HG02884 (cell line): ENCODE data around the gene USP22.
"Not testable (repeated sequence)": the region's sequence is repeated elsewhere in the genome, so short reads cannot be mapped to it uniquely, and the experiment has no call there.

Experiments
- ATAC-seq: cut with Tn5 transposase; IDR thresholded peaks from one replicate; pipeline ENCODE4 v1.9.1; 2021; ENCODE audit warnings: mild to moderate bottlenecking, moderate library complexity; ENCODE audit not compliant: unreplicated experiment

The USP22 gene

DNA sequence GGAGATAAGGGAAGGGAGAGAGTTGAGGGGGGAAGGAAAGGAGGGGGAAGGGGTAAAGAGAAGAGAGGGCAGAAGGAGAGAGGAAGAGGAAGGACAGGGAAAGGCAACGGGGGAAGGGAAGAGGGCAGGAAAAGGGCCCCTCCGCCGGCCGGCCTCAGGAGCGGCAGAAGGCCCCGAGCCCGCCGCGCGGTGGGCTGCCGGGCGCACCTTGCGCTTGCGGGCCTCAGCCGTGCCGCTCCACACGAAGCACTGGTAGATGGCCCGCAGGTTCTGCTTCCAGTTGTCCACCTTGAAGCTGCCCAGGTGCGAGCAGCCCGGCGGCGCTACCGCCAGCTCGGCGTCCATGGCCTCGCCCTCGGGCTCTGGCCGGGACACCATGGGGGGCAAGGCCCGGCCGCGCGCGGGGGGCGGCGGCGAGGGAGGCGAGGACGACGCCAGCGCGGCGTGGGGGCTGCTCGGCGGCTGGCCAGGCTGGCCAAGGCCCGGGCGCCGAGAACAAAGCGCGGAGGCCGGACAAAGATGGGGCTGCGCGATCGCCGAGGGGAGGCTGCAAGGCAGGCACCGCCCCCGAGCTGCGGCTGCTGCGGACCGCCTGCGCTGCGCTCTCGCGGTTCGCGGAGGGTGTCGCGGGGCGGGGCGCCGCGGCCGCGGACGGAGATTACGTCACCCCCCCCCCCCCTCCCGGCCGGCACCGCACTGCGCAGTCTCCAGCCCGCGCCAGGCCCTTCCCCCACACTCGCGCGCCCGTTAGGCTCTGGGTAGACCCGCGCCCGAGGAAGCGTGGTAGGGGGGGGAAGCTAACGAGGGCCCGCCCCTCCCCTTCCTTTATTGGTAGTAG lies at the start of gene USP22:
USP22 (minus strand) TSS at position 554 of the 838 bp plus-strand sequence; CDS start at position 378, 176 bp downstream.
- ATAC-seq, result peak; percentile 55

- ATAC-seq, result no peak
These were observed 48.2 kb upstream of the USP22 start for GRCh38 chr17:21090902-21091618.

GRCh38 chr17:21089933-21090901 lies 47.4 kb upstream of the USP22 start:
- no peak for ATAC-seq

DNA sequence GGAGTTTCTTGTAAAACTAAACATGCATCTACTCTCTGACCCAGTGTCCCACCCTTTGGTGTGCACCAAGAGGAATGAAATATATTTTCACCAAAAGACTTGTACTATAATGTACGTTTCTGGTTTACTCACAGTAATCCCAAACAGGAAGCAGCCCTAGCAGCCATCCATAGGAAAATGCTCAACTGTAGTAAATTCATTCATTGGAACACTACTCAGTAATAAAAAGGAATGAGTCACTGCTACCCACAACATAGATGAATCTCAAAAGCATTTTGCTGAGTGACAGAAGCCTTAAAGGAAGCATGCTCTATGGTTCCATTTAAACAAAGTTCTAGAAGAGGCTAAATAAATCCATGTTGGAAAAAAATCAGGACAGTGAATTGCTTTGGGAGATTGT lies 46.3 kb upstream of the USP22 start:
- no peak for ATAC-seq

GRCh38 chr17:21085707-21086106 lies 42.9 kb upstream of the USP22 start:
- ATAC-seq, result no peak

GRCh38 chr17:21085280-21085679 lies 42.5 kb upstream of the USP22 start:
- not testable (repeated sequence) for ATAC-seq

- no peak for ATAC-seq
These were observed 39.2 kb upstream of the USP22 start for GRCh38 chr17:21082001-21082436.

DNA sequence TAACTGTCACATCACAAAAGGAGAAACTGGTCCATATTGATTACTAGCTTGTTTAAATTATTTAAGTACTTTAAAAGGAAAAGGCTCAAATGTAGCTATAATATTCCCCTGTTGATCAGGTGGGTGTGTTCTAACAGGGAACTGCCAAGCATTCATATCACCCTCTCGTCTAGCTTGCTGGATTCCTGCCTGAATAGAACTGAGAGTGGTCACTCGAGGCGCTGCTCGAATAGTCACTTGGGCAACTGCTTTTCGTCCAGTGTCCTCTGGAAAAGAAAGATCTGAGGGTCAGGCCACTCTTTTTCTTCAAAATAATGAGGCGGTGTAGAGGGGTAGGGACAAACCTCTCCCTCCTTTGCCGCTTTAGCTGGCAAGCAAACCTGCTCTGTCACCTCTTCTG lies 36.4 kb upstream of the USP22 start:
- ATAC-seq, result no peak

GRCh38 chr17:21078016-21078780 lies 35.4 kb upstream of the USP22 start:
- no peak for ATAC-seq

DNA sequence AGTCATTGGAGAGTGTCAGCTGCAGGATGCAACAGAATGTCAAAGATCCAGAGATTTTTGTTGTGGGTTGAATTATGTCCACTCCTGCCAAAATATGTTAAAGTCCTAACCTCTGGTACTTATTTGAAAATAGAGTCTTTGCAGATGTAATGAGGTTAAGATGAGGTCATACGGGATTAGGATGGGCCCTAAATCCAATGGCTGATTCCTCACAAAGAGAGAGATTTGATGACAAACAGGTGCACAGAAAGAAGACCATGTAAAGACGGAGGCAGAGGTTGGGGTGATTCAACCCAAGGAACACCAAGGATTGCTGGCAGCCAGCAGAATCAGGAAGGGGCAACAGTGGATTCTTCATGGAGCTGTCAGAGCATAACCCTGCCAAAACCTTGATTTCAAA lies 34.5 kb upstream of the USP22 start:
- no peak for ATAC-seq

DNA sequence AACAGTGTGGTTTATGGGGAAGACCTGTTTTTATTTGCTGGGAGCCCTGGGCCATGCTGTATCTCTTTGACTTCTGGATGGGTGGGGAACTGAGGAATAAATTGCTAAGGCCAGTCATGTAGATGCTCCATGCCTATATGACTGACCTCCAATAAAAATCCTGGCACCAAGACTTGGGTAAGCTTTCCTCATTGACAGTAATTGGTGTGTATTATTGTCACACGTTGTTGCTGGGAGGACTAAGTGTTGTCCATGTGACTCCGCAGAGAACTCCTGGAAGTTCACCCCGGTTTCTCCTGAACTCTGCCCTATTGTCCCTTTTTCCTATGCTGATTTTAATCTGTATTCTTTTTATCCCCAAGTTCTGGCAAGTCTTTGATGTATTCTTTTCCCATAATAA lies 33.4 kb upstream of the USP22 start:
- no peak for ATAC-seq

- ATAC-seq, result no peak
These were observed 32.9 kb upstream of the USP22 start for GRCh38 chr17:21075739-21076085.

- no peak for ATAC-seq
These were observed 30.0 kb upstream of the USP22 start for GRCh38 chr17:21072745-21073197.

- ATAC-seq, result no peak
These were observed 23.6 kb upstream of the USP22 start for GRCh38 chr17:21066394-21066793.

GRCh38 chr17:21061971-21062526 lies 19.2 kb upstream of the USP22 start:
- peak; percentile 77 for ATAC-seq

DNA sequence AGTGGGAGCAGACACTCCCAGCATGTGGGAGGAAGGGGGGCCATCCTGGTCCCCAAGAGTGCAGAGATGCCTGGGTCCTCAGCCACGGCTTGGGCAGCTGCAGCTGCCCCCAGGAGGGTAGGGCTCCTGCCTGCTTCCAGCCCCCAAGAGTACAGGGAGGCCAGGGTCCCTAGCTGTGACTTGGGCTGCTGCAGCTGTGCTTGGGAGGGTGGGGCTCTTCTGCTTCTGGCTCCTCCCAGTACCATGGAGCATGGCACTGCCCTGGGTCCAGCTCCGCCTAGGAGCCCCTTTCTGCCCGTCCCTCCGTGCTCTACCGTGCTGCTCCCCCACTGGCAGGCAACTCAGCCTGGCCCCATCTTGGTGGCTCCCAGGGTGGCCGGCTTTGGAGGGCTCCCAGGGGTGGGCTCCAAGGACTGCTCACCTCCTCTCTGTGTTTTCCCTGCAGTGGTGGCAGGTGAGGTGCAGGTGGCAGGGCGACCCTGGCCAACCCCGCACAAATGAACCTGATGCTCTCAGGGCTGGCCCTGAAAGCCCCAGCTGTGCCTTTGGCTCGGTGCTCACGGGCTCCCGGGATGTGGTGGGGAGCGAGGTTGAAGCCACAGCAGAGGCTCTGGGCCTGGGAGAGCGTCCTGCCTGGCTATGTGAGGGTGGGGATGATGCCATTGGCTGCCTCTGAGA lies 18.5 kb upstream of the USP22 start:
- ATAC-seq, result no peak

- no peak for ATAC-seq
These were observed 16.9 kb upstream of the USP22 start for GRCh38 chr17:21059761-21060160.

DNA sequence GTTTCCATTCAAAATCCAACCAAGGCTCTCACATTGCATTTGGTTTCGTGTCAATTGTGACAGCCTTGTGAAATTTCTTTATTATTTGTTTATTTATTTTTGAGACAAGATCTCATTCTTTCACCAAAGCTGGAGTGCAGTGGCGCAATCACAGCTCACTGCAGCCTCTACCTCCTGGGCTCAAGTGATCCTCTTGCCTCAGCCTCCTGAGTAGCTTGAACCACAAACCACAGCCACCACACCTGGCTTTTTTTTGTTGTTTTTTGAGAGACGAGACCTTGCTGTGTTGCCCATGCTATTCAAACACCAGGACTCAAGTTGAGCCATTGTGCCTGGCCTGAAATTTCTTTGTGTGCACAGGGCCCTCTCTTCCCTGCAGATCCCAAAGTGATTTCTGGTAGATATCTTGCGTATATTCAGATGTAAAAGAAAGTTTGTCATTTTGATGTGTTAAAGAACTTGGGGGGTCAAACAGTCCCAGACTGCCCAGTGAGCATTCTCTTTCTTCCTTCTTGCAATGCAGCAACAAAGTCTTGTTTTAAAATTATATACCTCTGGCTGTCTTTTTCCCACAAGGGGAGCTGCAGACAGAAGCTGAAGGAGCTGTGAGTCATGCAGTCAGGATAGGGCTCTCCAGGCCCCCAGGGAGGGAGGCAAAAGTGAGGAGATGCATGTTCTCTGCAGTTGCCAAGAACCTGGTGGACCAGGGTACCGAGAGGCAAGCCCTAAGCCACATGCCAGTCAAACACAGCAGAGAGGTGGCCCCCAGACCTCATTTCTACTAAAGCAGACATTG lies 15.5 kb upstream of the USP22 start:
- no peak for ATAC-seq

- ATAC-seq, result peak; percentile 72
These were observed 10.2 kb upstream of the USP22 start for GRCh38 chr17:21053056-21053455.
